HG02623 (cell line): ENCODE data around the gene ANO8.
"Not testable (repeated sequence)": the region's sequence is repeated elsewhere in the genome, so short reads cannot be mapped to it uniquely, and the experiment has no call there.

Experiments used
- ATAC-seq: cut with Tn5 transposase; IDR thresholded peaks from one replicate; pipeline ENCODE4 v1.9.1; 2021; ENCODE audit warnings: moderate library complexity; ENCODE audit not compliant: unreplicated experiment

ANO8 gene

DNA sequence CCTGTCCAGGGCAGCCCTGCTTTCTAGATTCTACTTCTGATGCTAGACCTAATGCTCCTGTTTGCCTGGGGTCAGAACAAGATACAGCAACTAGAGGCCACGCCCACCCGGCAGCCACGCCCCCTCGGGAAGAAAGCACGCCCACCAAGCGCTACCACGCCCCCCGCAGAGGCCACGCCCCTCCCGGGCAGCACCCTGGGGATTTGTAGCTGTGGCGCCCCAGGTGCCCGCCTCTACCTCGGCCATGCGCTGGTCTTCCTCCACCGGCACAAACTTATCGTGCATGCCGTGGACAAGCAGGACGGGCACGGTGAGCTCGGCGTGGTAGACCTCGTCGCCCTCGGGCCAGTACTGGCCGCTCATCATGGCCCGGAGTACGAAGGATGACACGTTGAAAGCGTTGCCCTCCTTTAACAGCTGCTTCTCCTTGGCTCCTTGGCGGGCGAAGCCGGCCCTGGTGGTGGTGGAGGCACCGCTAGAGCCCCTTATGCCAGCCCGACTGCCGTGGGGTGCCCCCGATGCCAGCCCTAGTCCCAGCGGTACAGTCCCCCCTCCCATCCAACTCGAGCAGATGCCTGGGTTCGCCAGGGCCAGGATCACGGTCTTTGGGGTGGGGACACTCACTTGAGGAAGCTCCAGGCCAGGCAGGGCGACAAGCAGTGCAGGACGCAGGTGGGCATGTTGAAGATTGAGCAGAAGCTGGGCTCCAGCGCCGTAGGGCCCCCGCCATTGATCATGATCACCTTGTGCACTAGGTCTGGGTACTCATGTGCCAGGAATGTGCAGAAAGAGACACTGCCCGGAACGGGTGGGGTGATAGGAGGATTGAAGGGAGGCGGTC is 40.4 kb downstream of the ANO8 start:
- no peak for ATAC-seq

DNA sequence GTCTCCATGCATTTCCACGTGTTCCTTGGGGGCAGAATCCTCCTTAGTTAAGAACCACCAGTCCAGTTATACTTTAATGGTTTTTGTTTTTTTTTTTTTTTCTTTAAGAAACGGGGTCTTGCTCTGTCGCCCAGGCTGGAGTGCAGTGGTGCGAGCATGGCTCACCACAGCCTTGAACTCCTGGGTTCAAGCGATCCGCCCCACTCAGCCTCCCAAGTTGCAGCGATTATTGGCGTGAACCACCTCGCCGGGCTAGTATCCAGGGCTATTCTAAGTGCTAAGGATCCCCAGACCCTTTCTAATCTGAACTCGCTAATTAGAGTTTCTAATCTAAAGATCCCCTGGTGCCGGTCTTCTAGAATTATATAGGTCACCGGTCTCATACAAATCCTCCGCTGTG is 41.0 kb downstream of the ANO8 start:
- no peak for ATAC-seq

DNA sequence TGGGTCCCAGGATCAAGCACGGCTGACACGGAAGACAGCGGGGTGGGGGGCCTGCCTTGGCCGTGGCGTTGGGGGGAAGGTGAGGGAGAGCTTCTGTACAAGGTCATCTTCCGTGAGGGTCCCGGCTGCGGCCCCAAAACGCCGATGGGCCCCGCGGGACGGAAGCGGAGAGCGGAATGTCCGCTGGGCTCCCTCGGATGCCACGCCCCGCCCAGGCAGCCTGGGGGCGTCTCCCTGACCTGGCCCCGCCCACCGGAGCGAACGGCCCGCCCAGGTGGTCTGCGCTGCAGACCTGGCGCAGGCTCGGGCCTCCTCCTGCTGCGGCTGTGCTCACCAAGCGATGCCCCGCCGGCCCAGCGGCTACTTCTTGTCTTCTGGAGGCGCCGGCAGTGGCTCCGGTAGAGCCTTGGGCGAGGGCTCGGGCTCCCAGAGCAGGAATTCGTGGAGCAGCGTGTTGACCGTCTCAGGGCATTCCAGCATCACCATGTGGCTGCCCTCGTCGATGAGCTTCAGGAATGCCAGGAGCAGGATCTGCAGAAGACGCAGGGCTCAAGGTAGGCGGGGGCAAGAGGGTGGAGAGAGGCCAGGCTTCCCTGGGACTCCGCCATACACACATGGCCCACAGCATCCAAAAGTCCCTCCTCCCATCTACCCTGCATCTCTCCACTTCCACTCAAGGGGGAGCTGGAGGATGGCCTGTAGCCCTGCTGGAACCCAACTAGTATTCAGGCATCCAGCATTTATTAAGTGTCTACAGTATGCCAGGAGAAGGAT is 42.2 kb downstream of the ANO8 start:
- peak; percentile 65 for ATAC-seq

DNA sequence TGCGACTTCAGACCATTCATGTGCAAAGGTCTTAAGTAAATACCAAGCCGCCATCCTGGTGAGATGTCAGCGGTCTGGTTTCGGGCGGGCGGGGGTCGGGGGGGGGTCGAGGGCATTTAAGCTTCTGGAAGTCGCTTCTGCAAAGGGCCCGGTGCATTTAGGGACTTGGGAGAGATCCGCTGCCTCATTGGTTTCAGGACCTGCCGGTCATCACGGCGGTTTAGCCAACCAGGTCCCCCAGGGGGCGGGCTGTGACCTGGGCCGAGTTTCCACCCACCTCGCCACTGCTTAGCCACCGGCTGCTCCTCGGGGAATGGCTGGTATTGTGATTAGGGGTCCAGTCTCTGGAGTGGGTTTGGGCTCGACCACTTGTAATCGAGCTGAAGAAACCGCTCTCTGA is 45.2 kb downstream of the ANO8 start:
- ATAC-seq: no peak

DNA sequence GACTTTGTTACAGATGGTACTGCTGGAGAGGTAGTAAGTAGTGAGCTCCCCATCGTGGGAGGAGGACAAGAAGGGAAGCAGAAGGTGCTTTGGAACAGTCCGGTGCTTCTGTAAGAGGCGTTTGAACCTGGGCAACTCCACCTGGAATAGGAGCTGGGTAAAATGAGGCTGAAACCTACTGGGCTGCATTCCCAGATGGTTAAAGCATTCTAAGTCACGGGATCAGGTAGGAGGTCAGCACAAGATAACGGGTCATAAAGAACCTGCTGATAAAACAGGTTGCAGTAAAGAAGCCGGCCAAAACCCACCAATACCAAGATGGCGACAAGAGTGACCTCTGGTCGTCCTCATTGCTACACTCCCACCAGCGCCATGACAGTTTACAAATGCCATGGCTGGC is 47.9 kb downstream of the ANO8 start:
- no peak for ATAC-seq

DNA sequence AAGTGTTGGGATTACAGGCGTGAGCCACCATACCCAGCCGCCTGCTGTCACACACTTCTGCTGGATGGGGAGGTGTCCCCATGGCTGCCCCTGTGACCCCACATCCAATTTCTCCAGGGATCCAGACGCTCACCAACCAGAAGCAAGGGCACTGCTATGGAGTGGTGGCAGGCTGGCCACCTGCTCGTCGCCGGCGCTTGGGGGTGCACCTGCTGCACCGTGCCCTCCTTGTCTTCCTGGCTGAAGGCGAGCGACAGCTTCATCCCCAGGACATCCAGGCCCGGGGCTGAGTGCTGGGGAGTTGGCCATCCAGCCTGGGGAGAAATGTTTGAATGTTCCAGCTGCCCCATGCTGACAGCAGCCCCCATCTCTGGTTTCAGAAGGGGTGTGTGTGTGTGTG is 48.4 kb downstream of the ANO8 start:
- ATAC-seq: no peak

DNA sequence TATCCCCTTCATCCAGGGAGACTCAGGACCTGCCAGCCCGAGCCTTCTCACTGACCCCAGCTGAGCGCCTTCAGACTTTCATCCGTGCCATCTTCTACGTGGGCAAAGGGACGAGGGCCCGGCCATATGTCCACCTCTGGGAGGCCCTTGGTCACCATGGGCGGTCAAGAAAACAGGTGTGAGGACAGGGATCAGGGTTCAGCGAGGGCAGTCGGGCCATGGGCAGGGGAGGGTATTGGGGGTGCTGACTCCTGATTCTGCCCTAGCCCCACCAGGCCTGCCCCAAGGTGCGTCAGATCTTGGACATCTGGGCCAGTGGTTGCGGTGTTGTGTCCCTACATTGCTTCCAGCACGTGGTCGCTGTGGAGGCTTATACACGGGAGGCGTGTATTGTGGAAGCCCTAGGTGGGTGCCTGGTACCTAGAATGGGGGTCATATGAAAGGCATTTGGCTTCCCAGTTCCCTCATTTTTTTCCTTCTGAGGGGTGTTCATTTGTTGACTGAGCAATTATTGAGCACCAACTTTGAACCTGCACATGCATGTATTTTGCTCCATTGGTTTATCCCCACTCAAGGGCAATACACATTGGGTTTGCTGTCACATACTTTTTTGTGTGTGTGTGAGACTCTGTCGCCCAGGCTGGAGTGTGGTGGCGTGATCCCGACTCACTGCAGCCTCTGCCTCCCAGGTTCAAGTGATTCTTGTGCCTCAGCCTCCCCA is 49.1 kb downstream of the ANO8 start:
- no peak for ATAC-seq

DNA sequence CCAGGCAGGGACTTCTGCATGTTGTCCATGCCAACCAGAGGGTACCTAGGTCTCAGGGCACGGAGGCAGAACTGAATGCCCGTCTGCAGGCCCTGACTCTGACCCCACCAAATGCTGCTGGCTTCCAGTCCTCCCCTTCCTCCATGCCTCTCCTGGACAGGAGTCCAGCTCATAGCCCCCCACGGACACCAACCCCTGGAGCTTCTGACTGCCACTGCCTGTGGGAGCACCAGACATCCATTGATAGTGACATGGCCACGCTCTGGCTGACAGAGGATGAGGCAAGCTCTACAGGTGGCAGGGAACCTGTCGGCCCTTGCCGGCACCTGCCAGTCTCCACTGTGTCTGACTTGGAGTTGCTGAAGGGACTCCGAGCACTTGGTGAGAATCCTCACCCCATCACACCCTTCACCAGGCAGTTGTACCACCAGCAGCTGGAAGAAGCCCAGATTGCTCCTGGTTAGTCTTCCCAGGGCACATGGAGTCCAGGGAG is 51.1 kb downstream of the ANO8 start:
- ATAC-seq: no peak

DNA sequence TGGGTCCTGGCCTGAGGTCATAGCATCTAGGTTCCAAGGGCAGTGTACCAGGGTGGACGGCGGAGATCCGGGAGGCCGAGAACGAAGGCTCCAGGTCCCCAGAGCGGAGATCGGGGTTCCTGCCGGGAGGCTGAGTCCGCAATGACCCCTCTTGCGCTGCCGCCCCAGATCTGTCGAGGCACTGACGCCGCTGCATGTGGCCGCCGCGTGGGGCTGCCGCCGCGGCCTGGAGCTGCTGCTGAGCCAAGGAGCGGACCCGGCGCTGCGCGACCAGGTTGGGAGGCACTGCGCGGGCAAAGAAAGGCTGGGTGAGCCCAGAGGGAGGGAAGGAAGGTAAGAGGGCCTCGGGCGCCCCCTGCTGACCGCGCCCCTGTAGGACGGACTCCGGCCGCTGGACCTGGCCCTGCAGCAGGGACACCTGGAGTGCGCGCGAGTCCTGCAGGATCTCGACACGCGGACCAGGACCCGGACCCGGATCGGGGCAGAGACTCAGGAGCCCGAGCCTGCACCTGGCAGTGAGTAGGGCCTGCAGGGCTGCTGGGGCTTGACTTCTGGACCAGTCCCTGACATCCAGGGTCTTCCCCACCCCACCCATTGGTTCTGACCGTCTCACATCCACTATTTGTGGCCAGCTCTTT is 52.0 kb downstream of the ANO8 start:
- ATAC-seq: peak; percentile 68

DNA sequence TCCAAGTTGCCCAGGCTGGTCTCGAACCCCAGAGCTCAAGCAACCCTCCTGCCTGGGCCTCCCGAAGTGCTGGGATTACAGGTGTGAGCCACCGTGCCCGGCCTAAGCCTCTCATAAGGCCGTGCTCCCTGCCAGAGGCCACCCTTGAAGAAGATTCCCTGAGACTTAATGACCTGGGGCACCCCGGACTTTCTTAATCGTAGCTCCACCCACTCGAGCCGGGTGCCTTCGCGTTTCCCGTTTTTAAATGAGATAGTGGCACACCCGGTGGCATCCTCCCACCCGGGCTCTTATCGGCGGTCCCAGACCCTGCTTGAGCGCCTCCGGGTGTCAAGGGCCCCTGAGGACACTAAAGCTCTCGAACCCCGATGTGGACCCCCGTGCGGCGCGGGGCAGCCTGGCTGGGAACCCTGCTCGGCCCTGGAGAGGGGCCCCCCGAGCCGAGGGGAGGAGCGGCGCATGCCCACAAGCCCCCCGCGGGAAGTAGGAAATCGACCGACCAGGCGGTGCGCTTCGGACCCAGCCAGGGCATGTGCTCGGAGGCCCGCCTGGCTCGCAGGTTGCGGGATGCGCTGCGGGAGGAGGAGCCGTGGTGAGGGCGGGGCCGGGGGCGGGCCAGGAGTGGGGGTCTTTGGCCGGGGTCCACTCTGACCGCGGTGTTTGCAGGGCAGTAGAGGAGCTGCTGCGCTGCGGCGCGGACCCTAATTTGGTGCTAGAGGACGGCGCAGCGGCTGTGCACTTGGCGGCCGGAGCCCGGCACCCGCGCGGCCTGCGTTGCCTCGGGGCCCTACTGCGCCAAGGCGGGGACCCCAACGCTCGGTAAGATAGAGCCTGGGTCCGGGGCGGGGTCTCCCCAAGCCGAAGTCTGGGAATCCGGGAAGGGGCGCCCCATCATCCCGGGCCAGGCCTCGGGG is 53.0 kb downstream of the ANO8 start, which contains the start of gene ANKLE1:
TSS of gene ANKLE1 (plus strand) at position 511 of the 914 bp plus-strand sequence. CDS start at position 531, 20 bp downstream.
- no peak for ATAC-seq

DNA sequence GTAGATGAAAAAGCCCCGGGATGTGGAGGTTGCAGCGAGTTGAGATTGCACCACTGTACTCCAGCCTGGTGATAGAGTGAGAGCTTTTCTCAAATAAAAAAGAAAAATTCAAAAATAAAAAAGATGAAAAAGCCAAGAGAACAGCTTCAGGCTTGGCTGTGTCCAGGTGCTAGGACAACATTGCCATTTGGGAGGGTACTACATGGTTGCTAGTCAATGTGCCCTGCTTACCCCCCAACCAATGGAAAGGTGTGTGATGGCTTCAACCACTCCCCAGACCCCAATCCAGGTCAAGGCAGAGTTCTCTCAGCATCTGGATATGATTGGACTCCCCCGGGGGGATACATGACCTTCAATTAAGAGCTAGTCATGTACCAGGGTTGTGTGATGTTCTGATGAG is 55.2 kb downstream of the ANO8 start:
- ATAC-seq: no peak

DNA sequence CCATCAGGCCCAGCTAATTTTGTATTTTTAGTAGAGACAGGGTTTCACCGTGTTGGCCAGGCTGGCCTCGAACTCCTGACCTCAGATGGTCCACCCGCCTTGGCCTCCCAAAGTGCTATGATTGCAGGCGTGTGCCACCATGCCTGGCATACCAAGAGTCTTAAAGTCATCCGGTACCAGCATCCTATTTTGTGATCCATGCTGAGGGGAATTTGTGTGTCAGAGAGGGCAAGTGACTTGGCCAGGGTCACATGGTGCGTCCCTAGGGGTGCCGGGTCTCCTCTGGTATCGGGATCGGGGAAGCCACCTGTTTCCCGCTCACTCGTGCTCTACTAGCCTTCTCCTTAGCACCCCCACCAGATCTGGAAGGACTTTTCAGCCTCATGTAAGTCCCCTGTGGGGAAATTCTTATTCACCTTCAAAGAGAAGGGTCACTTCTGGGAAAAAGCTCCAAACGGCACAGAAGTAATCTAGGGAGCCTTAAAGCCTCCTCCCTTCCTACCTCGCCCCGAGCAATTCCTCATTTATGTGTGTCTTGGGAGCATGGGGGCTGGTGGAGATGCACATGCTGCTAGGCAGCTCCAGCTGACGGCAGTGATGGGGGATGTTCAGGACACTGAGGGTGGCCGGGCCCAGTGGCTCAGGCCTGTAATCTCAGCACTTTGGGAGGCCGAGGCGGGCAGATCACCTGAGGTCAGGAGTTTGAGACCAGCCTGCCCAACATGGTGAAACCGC is 59.0 kb downstream of the ANO8 start:
- ATAC-seq: no peak

DNA sequence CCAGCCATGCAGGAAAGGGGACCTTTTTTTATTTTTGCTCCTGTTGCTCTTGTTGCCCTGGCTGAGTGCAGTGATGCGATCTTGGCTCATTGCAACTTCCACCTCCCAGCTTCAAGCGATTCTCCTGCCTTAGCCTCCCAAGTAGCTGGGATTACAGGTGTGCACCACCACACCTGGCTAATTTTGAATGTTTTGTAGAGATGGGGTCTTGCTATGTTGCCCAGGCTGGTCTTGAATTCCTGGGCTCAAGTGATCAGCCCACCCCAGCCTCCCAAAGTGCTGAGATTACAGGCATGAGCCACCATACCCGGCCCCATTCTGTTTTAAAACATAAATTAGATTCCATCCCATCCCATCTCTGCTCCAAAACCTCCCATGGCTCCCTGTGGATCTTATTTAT is 59.8 kb downstream of the ANO8 start:
- ATAC-seq: not testable (repeated sequence)
